Measurements from ENCODE around the gene FIZ1. TPM values are rescaled to one million over a fixed set of nuclear protein-coding genes. Genes with fewer than 3 reads are reported as not detected.

The FIZ1 gene
- total and polyA plus RNA-seq, 2 of the 4 experiments (the other 2 are of a cell fraction) = 1.3 to 5.9 TPM

- H3K36me3 ChIP-seq (ENCODE audit: control insufficient read depth, insufficient read depth, low read length) = peaks cover 10% of the 10 kb centered on the region; the same call in 1 of the 2 replicates
- peak overlapping the region; percentile 82; the same call in 1 of the 2 replicates for H3K56ac ChIP-seq (ENCODE audit: extremely low read depth, insufficient read depth, low read length)
- peak overlapping the region; percentile 49 for H2BK5ac ChIP-seq (ENCODE audit: low read depth, low read length, poor library complexity, severe bottlenecking)
- WGBS, 2 experiments (ENCODE audit: extremely low coverage in 2 of 2, insufficient read length in 1 of 2) = 22% methylated on average over 35 of the region's 38 CpGs; no CpG with 5 or more reads in 1 of the 2 experiments
- DNase-seq = peak; percentile 68
- H2BK15ac ChIP-seq (ENCODE audit: low read depth, low read length) = no peak overlapping the region
- dilution Hi-C loops (cut with HindIII; ENCODE audit: low sequenced_read_pairs, unreplicated experiment) = no loop called here
- in situ Hi-C loops (cut with MboI; ENCODE audit: low sequenced_read_pairs) = loop anchor here (25.0 kb wide), 2 partner anchors 353 to 528 kb away; partner anchors contain the start of genes BRSK1, HSPBP1 and PPP1R12C
- ChIA-PET POLR2A (ENCODE audit: unreplicated experiment) (no interaction called here), CTCF (no interaction called here)
- H3K4me2 ChIP-seq (ENCODE audit: low read depth, low read length) = peak overlapping the region; percentile 16
- H3K4ac ChIP-seq (ENCODE audit: low read depth, low read length) = peak overlapping the region; percentile 97
- peak overlapping the region; percentile 42 for H3K9ac ChIP-seq (ENCODE audit: low read depth, low read length)
- H3K79me1 ChIP-seq (ENCODE audit: low read depth in 1 of 2, low read length in 2 of 2) = peaks cover 33 to 87% of the 10 kb centered on the region in 2 experiments
- H4K91ac ChIP-seq (ENCODE audit: insufficient read depth, low read depth, low read length) = peak overlapping the region; percentile 82
- H3K14ac ChIP-seq (replicated peaks; ENCODE audit: low read depth, low read length) = peak overlapping the region; percentile 98
- H3K9me1 ChIP-seq (ENCODE audit: insufficient read depth, low read length) = peaks cover 14% of the 10 kb centered on the region
- peak overlapping the region; percentile 79 to 84; a peak in 3 of 4 replicates for H4K8ac ChIP-seq (ENCODE audit: low read depth in 2 of 2, low read length in 2 of 2)
- BruUV-seq (replicated peaks) = no TSS peak
- no peak overlapping the region for H3K18ac ChIP-seq (ENCODE audit: low read depth, low read length)
- H3K23ac ChIP-seq (ENCODE audit: low read depth, low read length) = peak overlapping the region; percentile 99
- TF ChIP-seq MXI1 (IDR thresholded peaks at IDR 0.05; ENCODE audit: borderline replicate concordance, low read depth, low read length) (peak; percentile 82; the same call in 1 of the 2 replicates), USF2 (IDR thresholded peaks at IDR 0.05; ENCODE audit: low read depth, low read length) (peak; percentile 62), BHLHE40 (IDR thresholded peaks at IDR 0.05; ENCODE audit: low read depth, low read length) (peak; percentile 12; the same call in 1 of the 2 replicates), POLR2A (IDR thresholded peaks at IDR 0.05; ENCODE audit: low read depth, low read length) (no peak), SMC3 (IDR thresholded peaks at IDR 0.05; ENCODE audit: low read depth, low read length) (0 out of 2 replicates have a peak, but pooled peaks have one; percentile 29), RAD21 (IDR thresholded peaks at IDR 0.05; ENCODE audit: low read length) (peak; percentile 45), MAFK (IDR thresholded peaks at IDR 0.05; ENCODE audit: low read depth, low read length) (no peak)
- TF ChIP-seq, protein P1, sequence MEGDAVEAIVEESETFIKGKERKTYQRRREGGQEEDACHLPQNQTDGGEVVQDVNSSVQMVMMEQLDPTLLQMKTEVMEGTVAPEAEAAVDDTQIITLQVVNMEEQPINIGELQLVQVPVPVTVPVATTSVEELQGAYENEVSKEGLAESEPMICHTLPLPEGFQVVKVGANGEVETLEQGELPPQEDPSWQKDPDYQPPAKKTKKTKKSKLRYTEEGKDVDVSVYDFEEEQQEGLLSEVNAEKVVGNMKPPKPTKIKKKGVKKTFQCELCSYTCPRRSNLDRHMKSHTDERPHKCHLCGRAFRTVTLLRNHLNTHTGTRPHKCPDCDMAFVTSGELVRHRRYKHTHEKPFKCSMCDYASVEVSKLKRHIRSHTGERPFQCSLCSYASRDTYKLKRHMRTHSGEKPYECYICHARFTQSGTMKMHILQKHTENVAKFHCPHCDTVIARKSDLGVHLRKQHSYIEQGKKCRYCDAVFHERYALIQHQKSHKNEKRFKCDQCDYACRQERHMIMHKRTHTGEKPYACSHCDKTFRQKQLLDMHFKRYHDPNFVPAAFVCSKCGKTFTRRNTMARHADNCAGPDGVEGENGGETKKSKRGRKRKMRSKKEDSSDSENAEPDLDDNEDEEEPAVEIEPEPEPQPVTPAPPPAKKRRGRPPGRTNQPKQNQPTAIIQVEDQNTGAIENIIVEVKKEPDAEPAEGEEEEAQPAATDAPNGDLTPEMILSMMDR (conservative IDR thresholded peaks at IDR 0.05; ENCODE audit: low read depth, low read length) = peak; percentile 61
- peak overlapping the region; percentile 95 for H2AK9ac ChIP-seq (replicated peaks; ENCODE audit: low read depth, low read length, poor library complexity)
- no peaks in the 10 kb centered on the region for H3K27me3 ChIP-seq (ENCODE audit: control insufficient read depth, insufficient read depth, low read length)
- peak overlapping the region; percentile 71 for H2AK5ac ChIP-seq (ENCODE audit: low read depth, low read length)
- no peak for ATAC-seq (ENCODE audit: low read depth)
- H4K20me1 ChIP-seq (ENCODE audit: insufficient read depth, low read length) = 0 out of 2 replicates have a peak, but pooled peaks cover 9% of the 10 kb centered on the region
- peak overlapping the region; percentile 59 for H3K27ac ChIP-seq (ENCODE audit: insufficient read depth, low read length)
- H2AFZ ChIP-seq (replicated peaks; ENCODE audit: low read length, poor library complexity) = peak overlapping the region; percentile 90
- no peak overlapping the region for H2BK20ac ChIP-seq (ENCODE audit: low read depth, low read length)
- H3K9me3 ChIP-seq (ENCODE audit: control insufficient read depth, insufficient read depth, low read length) = no peaks in the 10 kb centered on the region
- H4K5ac ChIP-seq (ENCODE audit: low read depth, low read length) = peak overlapping the region; percentile 30
- 0 out of 2 replicates have a peak overlapping the region, but pooled peaks have one; percentile 28 for H2BK120ac ChIP-seq (ENCODE audit: low read depth, low read length)
- intact Hi-C loops (cut with micrococcal nuclease) = no loop called here
- H3K4me3 ChIP-seq (ENCODE audit: insufficient read depth, low read depth, low read length) = peak overlapping the region; percentile 74
- peaks cover 21% of the 10 kb centered on the region for H3K4me1 ChIP-seq (ENCODE audit: control insufficient read depth, insufficient read depth, low read length)
Observed at GRCh38 chr19:55640043-55640576, 40.8 kb upstream of the FIZ1 start.
